ENCODE data around the gene SH2D2A. TPM values are rescaled to one million over a fixed set of nuclear protein-coding genes. Genes with fewer than 3 reads are reported as not detected.

Gene SH2D2A
- total RNA-seq, 1 experiment from 2014 or later: not detected

GRCh38 chr1:156813298-156813697, 3.4 kb downstream of the SH2D2A start:
- H3K9ac ChIP-seq (ENCODE audit: low read length): no peak overlapping the region
- H3K4me3 ChIP-seq (ENCODE audit: low read length): no peak overlapping the region
- H2AFZ ChIP-seq (ENCODE audit: low read length): no peak overlapping the region
- no peaks in the 10 kb centered on the region for H3K27me3 ChIP-seq (ENCODE audit: low read length)
- H4K20me1 ChIP-seq (ENCODE audit: insufficient read depth, low read depth, low read length): peaks cover 4% of the 10 kb centered on the region; the same call in 1 of the 2 replicates
- H3K4me2 ChIP-seq (ENCODE audit: low read depth, low read length, poor library complexity, severe bottlenecking): no peak overlapping the region
- H3K9me2 ChIP-seq (replicated peaks; ENCODE audit: insufficient read depth, low read length): no peaks in the 10 kb centered on the region
- no peak for DNase-seq
- no peaks in the 10 kb centered on the region for H3K4me1 ChIP-seq (ENCODE audit: low read length)
- no peaks in the 10 kb centered on the region for H3K36me3 ChIP-seq (ENCODE audit: insufficient read depth, low read length)
- no peaks in the 10 kb centered on the region for H3K9me3 ChIP-seq (ENCODE audit: low read length)
- no peak overlapping the region for H3K27ac ChIP-seq (ENCODE audit: low read length)
- no peaks in the 10 kb centered on the region for H3K79me2 ChIP-seq (ENCODE audit: low read length)

- no peak for DNase-seq
- peaks cover 4% of the 10 kb centered on the region; the same call in 1 of the 2 replicates for H4K20me1 ChIP-seq (ENCODE audit: insufficient read depth, low read depth, low read length)
- H2AFZ ChIP-seq (ENCODE audit: low read length): no peak overlapping the region
- no peaks in the 10 kb centered on the region for H3K79me2 ChIP-seq (ENCODE audit: low read length)
- H3K4me3 ChIP-seq (ENCODE audit: low read length): no peak overlapping the region
- H3K9me3 ChIP-seq (ENCODE audit: low read length): no peaks in the 10 kb centered on the region
- H3K4me2 ChIP-seq (ENCODE audit: low read depth, low read length, poor library complexity, severe bottlenecking): no peak overlapping the region
- no peaks in the 10 kb centered on the region for H3K4me1 ChIP-seq (ENCODE audit: low read length)
- no peaks in the 10 kb centered on the region for H3K9me2 ChIP-seq (replicated peaks; ENCODE audit: insufficient read depth, low read length)
- no peaks in the 10 kb centered on the region for H3K27me3 ChIP-seq (ENCODE audit: low read length)
- H3K9ac ChIP-seq (ENCODE audit: low read length): no peak overlapping the region
- H3K36me3 ChIP-seq (ENCODE audit: insufficient read depth, low read length): no peaks in the 10 kb centered on the region
- no peak overlapping the region for H3K27ac ChIP-seq (ENCODE audit: low read length)
Observed at GRCh38 chr1:156812293-156812990, 4.2 kb downstream of the SH2D2A start.

- Histone ChIP-seq H3K4me2 (ENCODE audit: low read depth, low read length, poor library complexity, severe bottlenecking) (no peak overlapping the region), H3K9ac (ENCODE audit: low read length) (no peak overlapping the region), H3K27ac (ENCODE audit: low read length) (no peak overlapping the region), H3K9me3 (ENCODE audit: low read length) (no peaks in the 10 kb centered on the region), H3K4me3 (ENCODE audit: low read length) (no peak overlapping the region), H4K20me1 (ENCODE audit: insufficient read depth, low read depth, low read length) (peaks cover 4% of the 10 kb centered on the region; the same call in 1 of the 2 replicates), H3K27me3 (ENCODE audit: low read length) (no peaks in the 10 kb centered on the region), H2AFZ (ENCODE audit: low read length) (no peak overlapping the region), H3K36me3 (ENCODE audit: insufficient read depth, low read length) (no peaks in the 10 kb centered on the region), H3K9me2 (replicated peaks; ENCODE audit: insufficient read depth, low read length) (no peaks in the 10 kb centered on the region), H3K79me2 (ENCODE audit: low read length) (no peaks in the 10 kb centered on the region), H3K4me1 (ENCODE audit: low read length) (no peaks in the 10 kb centered on the region)
- DNase-seq: no peak
Observed at GRCh38 chr1:156811168-156811567, 5.5 kb downstream of the SH2D2A start.

- no peaks in the 10 kb centered on the region for H3K27me3 ChIP-seq (ENCODE audit: low read length)
- no peaks in the 10 kb centered on the region for H3K79me2 ChIP-seq (ENCODE audit: low read length)
- H3K27ac ChIP-seq (ENCODE audit: low read length): no peak overlapping the region
- H3K4me1 ChIP-seq (ENCODE audit: low read length): no peaks in the 10 kb centered on the region
- no peak overlapping the region for H3K4me3 ChIP-seq (ENCODE audit: low read length)
- H3K4me2 ChIP-seq (ENCODE audit: low read depth, low read length, poor library complexity, severe bottlenecking): no peak overlapping the region
- no peaks in the 10 kb centered on the region for H3K9me2 ChIP-seq (replicated peaks; ENCODE audit: insufficient read depth, low read length)
- H3K36me3 ChIP-seq (ENCODE audit: insufficient read depth, low read length): no peaks in the 10 kb centered on the region
- H3K9me3 ChIP-seq (ENCODE audit: low read length): no peaks in the 10 kb centered on the region
- no peak overlapping the region for H2AFZ ChIP-seq (ENCODE audit: low read length)
- H3K9ac ChIP-seq (ENCODE audit: low read length): no peak overlapping the region
- DNase-seq: no peak
- peaks cover 4% of the 10 kb centered on the region; the same call in 1 of the 2 replicates for H4K20me1 ChIP-seq (ENCODE audit: insufficient read depth, low read depth, low read length)
Observed at GRCh38 chr1:156809711-156810366, 6.8 kb downstream of the SH2D2A start.

GRCh38 chr1:156809281-156809680, 7.4 kb downstream of the SH2D2A start:
- Histone ChIP-seq H2AFZ (ENCODE audit: low read length) (no peak overlapping the region), H3K4me3 (ENCODE audit: low read length) (no peak overlapping the region), H3K79me2 (ENCODE audit: low read length) (no peaks in the 10 kb centered on the region), H3K27me3 (ENCODE audit: low read length) (no peaks in the 10 kb centered on the region), H3K4me1 (ENCODE audit: low read length) (no peaks in the 10 kb centered on the region), H3K9ac (ENCODE audit: low read length) (no peak overlapping the region), H3K4me2 (ENCODE audit: low read depth, low read length, poor library complexity, severe bottlenecking) (no peak overlapping the region), H3K9me3 (ENCODE audit: low read length) (no peaks in the 10 kb centered on the region), H4K20me1 (ENCODE audit: insufficient read depth, low read depth, low read length) (peaks cover 4% of the 10 kb centered on the region; the same call in 1 of the 2 replicates), H3K36me3 (ENCODE audit: insufficient read depth, low read length) (no peaks in the 10 kb centered on the region), H3K9me2 (replicated peaks; ENCODE audit: insufficient read depth, low read length) (no peaks in the 10 kb centered on the region), H3K27ac (ENCODE audit: low read length) (no peak overlapping the region)
- DNase-seq: no peak

- H3K27me3 ChIP-seq (ENCODE audit: low read length): no peaks in the 10 kb centered on the region
- no peaks in the 10 kb centered on the region for H3K9me3 ChIP-seq (ENCODE audit: low read length)
- H2AFZ ChIP-seq (ENCODE audit: low read length): no peak overlapping the region
- no peak for DNase-seq
- H3K36me3 ChIP-seq (ENCODE audit: insufficient read depth, low read length): no peaks in the 10 kb centered on the region
- H4K20me1 ChIP-seq (ENCODE audit: insufficient read depth, low read depth, low read length): peaks cover 4% of the 10 kb centered on the region; the same call in 1 of the 2 replicates
- H3K9ac ChIP-seq (ENCODE audit: low read length): no peak overlapping the region
- no peak overlapping the region for H3K27ac ChIP-seq (ENCODE audit: low read length)
- no peaks in the 10 kb centered on the region for H3K79me2 ChIP-seq (ENCODE audit: low read length)
- no peak overlapping the region for H3K4me3 ChIP-seq (ENCODE audit: low read length)
- no peaks in the 10 kb centered on the region for H3K4me1 ChIP-seq (ENCODE audit: low read length)
- H3K4me2 ChIP-seq (ENCODE audit: low read depth, low read length, poor library complexity, severe bottlenecking): no peak overlapping the region
- no peaks in the 10 kb centered on the region for H3K9me2 ChIP-seq (replicated peaks; ENCODE audit: insufficient read depth, low read length)
Observed at GRCh38 chr1:156808186-156809030, 8.2 kb downstream of the SH2D2A start.

- no peaks in the 10 kb centered on the region for H3K27me3 ChIP-seq (ENCODE audit: low read length)
- no peaks in the 10 kb centered on the region for H3K36me3 ChIP-seq (ENCODE audit: insufficient read depth, low read length)
- no peak overlapping the region for H3K4me3 ChIP-seq (ENCODE audit: low read length)
- peaks cover 4% of the 10 kb centered on the region; the same call in 1 of the 2 replicates for H4K20me1 ChIP-seq (ENCODE audit: insufficient read depth, low read depth, low read length)
- no peaks in the 10 kb centered on the region for H3K4me1 ChIP-seq (ENCODE audit: low read length)
- H3K4me2 ChIP-seq (ENCODE audit: low read depth, low read length, poor library complexity, severe bottlenecking): no peak overlapping the region
- H3K9me2 ChIP-seq (replicated peaks; ENCODE audit: insufficient read depth, low read length): no peaks in the 10 kb centered on the region
- H2AFZ ChIP-seq (ENCODE audit: low read length): no peak overlapping the region
- H3K9ac ChIP-seq (ENCODE audit: low read length): no peak overlapping the region
- H3K79me2 ChIP-seq (ENCODE audit: low read length): no peaks in the 10 kb centered on the region
- no peak overlapping the region for H3K27ac ChIP-seq (ENCODE audit: low read length)
- DNase-seq: no peak
- H3K9me3 ChIP-seq (ENCODE audit: low read length): no peaks in the 10 kb centered on the region
Observed at GRCh38 chr1:156807627-156808026, 9.0 kb downstream of the SH2D2A start.
